SK-N-SH (cell line): ENCODE measurements around the gene DNAJC17. TPM values are rescaled to one million over a fixed set of nuclear protein-coding genes. Genes with fewer than 3 reads are reported as not detected.
A peak's percentile ranks its signal among the peaks of the same experiment; 100 is the strongest.

Source experiments
- CTCF ChIA-PET: fragments of 300-600, 350-600 bp; formaldehyde crosslinking; extraction: SDS; loops from one replicate; lab custom pipeline; 2021; lab: Yijun Ruan, JAX
- POLR2A ChIA-PET: fragments of 350-600 bp; sonication (Branson Sonifier 250); formaldehyde crosslinking; extraction: SDS; loops from one replicate; lab custom pipeline; 2020; ENCODE audit warnings: antibody characterized with exemption, inconsistent platforms; lab: Yijun Ruan, JAX
- DNase-seq: peaks from one replicate; pipeline ENCODE4 v3.0.0; 2012
- H2AFZ ChIP-seq: fragments of 200-600 bp; sonication (generic); 2 replicates; pipeline ENCODE4 v1.8.1; 2016; ENCODE audit warnings: antibody characterized with exemption, mild to moderate bottlenecking, low read depth
- H3F3A ChIP-seq: fragments of 200-600 bp; sonication (generic); replicated peaks from 2 replicates; pipeline ENCODE3; 2016; ENCODE audit warnings: antibody characterized with exemption, mild to moderate bottlenecking; ENCODE audit not compliant: insufficient read depth
- H3K27ac ChIP-seq, 2 experiments: fragments of 200-500 bp in 1 of 2; fragments of 200-600 bp in 1 of 2; sonication (Bioruptor generic) in 1 of 2; sonication (generic), shearing (Covaris generic) in 1 of 2; 2 replicates each; pipeline versions ENCODE4 v1.5.1 to v1.6.1; 2014 to 2016; ENCODE audit warnings: low read depth in 2 of 2, inconsistent platforms in 1 of 2, low read length in 1 of 2, mild to moderate bottlenecking in 1 of 2, mixed read lengths in 1 of 2
- H3K27me3 ChIP-seq: fragments of 200-600 bp; sonication (generic), shearing (Covaris generic); 2 replicates; pipeline ENCODE4 v1.6.1; 2016; ENCODE audit warnings: mixed run types; ENCODE audit not compliant: insufficient read depth
- H3K36me3 ChIP-seq, 2 experiments: fragments of 200-500 bp in 1 of 2; fragments of 200-600 bp in 1 of 2; sonication (Bioruptor generic) in 1 of 2; sonication (generic) in 1 of 2; replicated peaks in 1 of 2; 2 replicates each; pipeline versions ENCODE3 to v1.5.1; 2014 to 2016; ENCODE audit warnings: low read length in 1 of 2, mild to moderate bottlenecking in 1 of 2; ENCODE audit not compliant: insufficient read depth in 2 of 2, control insufficient read depth in 1 of 2
- H3K4me1 ChIP-seq, 2 experiments: fragments of 200-500 bp in 1 of 2; fragments of 200-600 bp in 1 of 2; sonication (Bioruptor generic) in 1 of 2; sonication (generic), shearing (Covaris generic) in 1 of 2; 2 replicates each; pipeline versions ENCODE4 v1.5.1 to v1.6.1; 2014 to 2016; ENCODE audit warnings: low read depth in 1 of 2, low read length in 1 of 2, mixed run types in 1 of 2; ENCODE audit not compliant: insufficient read depth in 2 of 2, control insufficient read depth in 1 of 2
- H3K4me2 ChIP-seq: fragments of 200-600 bp; sonication (generic), shearing (Covaris generic); 2 replicates; pipeline ENCODE4 v1.6.1; 2017; ENCODE audit warnings: mixed run types
- H3K4me3 ChIP-seq, 2 experiments: fragments of 200-500 bp in 1 of 2; fragments of 200-600 bp in 1 of 2; sonication (Bioruptor generic) in 1 of 2; sonication (generic), shearing (Covaris generic) in 1 of 2; 2 replicates each; pipeline versions ENCODE4 v1.5.1 to v1.8.1; 2014 to 2016; ENCODE audit warnings: low read depth in 2 of 2, inconsistent platforms in 1 of 2, low read length in 1 of 2, mild to moderate bottlenecking in 1 of 2, mixed read lengths in 1 of 2, moderate library complexity in 1 of 2
- H3K79me2 ChIP-seq: fragments of 200-600 bp; sonication (generic); 2 replicates; pipeline ENCODE4 v1.8.1; 2017; ENCODE audit warnings: mild to moderate bottlenecking; ENCODE audit not compliant: insufficient read depth
- H3K9ac ChIP-seq: fragments of 200-600 bp; sonication (generic); 2 replicates; pipeline ENCODE4 v1.6.1; 2017; ENCODE audit warnings: mixed run types
- H3K9me2 ChIP-seq: fragments of 200-600 bp; sonication (generic); 2 replicates; pipeline ENCODE4 v1.6.1; 2017; ENCODE audit warnings: mixed run types
- H3K9me3 ChIP-seq: fragments of 200-600 bp; sonication (generic); 2 replicates; pipeline ENCODE4 v1.6.1; 2017; ENCODE audit warnings: mixed run types, mild to moderate bottlenecking, moderate library complexity
- H4K20me1 ChIP-seq: fragments of 200-600 bp; sonication (generic); 2 replicates; pipeline ENCODE4 v1.6.1; 2017; ENCODE audit warnings: mild to moderate bottlenecking, mixed run types; ENCODE audit not compliant: insufficient read depth
- CHD2 ChIP-seq: fragments of 150-350 bp; IDR thresholded peaks from 2 replicates; pipeline ENCODE4 v1.6.1; 2018; ENCODE audit warnings: low read length; ENCODE audit not compliant: partially characterized antibody
- ELF1 ChIP-seq: IDR thresholded peaks from 2 replicates; pipeline ENCODE4 v1.4.0; 2012
- EP300 ChIP-seq, 2 experiments: IDR thresholded peaks; 2 replicates each; pipeline versions ENCODE4 v1.4.0 to v1.6.1; 2012; ENCODE audit warnings: borderline replicate concordance in 1 of 2, low read depth in 1 of 2, low read length in 1 of 2
- GABPA ChIP-seq: IDR thresholded peaks from 2 replicates; pipeline ENCODE4 v1.4.0; 2012; ENCODE audit warnings: low read depth, mild to moderate bottlenecking
- MXI1 ChIP-seq: IDR thresholded peaks from 2 replicates; pipeline ENCODE4 v1.6.1; 2012; ENCODE audit warnings: mild to moderate bottlenecking, low read depth, low read length, improper control_type of control experiment
- NFIC ChIP-seq: IDR thresholded peaks from 2 replicates; pipeline ENCODE4 v1.4.0; 2012; ENCODE audit warnings: borderline replicate concordance
- NRF1 ChIP-seq: IDR thresholded peaks from 2 replicates; pipeline ENCODE4 v1.6.1; 2012; ENCODE audit warnings: low read depth, mild to moderate bottlenecking, low read length
- PBX3 ChIP-seq: IDR thresholded peaks from 2 replicates; pipeline ENCODE4; 2012
- POLR2AphosphoS5 ChIP-seq: IDR thresholded peaks from 2 replicates; pipeline ENCODE4 v1.6.1; 2012; ENCODE audit warnings: low read depth, low read length
- TEAD4 ChIP-seq: IDR thresholded peaks from 2 replicates; pipeline ENCODE4 v1.4.0; 2012; ENCODE audit warnings: mild to moderate bottlenecking, borderline replicate concordance; ENCODE audit not compliant: insufficient read depth
- USF1 ChIP-seq: IDR thresholded peaks from 2 replicates; pipeline ENCODE4 v1.4.0; 2012; ENCODE audit warnings: low read depth, borderline replicate concordance
- YY1 ChIP-seq: IDR thresholded peaks from 2 replicates; pipeline ENCODE4 v1.4.0; 2012; ENCODE audit warnings: low read depth, mild to moderate bottlenecking
- ZBTB33 ChIP-seq: IDR thresholded peaks from 2 replicates; pipeline ENCODE4 v1.4.0; 2012; ENCODE audit warnings: low read depth, borderline replicate concordance
- WGBS: methylation state at CpG from one replicate; pipeline ENCODE4 v1.1.6; 2017; ENCODE audit warnings: low lambda C conversion rate; 5-methylcytosine and 5-hydroxymethylcytosine counted together
- polyA plus RNA-seq, 3 experiments: library from polyadenylated mRNA; depleted of rRNA; stranded (reverse); fragments of >200 nt; gene quantifications; 2 replicates each; pipeline ENCODE4 v1.2.3, GENCODE V29; 2012
- TF ChIP-seq, protein P1 (sequence below): IDR thresholded peaks from 2 replicates; pipeline ENCODE4 v1.6.1; 2012; ENCODE audit warnings: mild to moderate bottlenecking, low read depth, low read length, moderate library complexity

The DNAJC17 gene
- 53.1 and 61.6 TPM in 2 replicates for polyA plus RNA-seq (2012; rRNA removed)
- polyA plus RNA-seq (2012; cell fraction: cytosol; rRNA removed): 48.6 and 49.2 TPM in 2 replicates
- polyA plus RNA-seq (2012; cell fraction: nucleus; rRNA removed): 96.1 and 113 TPM in 2 replicates

- peak within 1 kb of the TSS; percentile 99 for H2AFZ ChIP-seq
- 0% methylated on average over 30 of the region's 64 CpGs for WGBS
- H3K9me2 ChIP-seq: no peaks in the 10 kb centered on the region
- POLR2A ChIA-PET: interaction anchor here (0.6 to 1.1 kb wide), 3 partner anchors 25 to 484 kb away, joined by 3 read pairs; partner anchors contain the start of gene VPS18
- no peaks in the 10 kb centered on the region for H3K27me3 ChIP-seq
- H3K4me3 ChIP-seq: peak within 1 kb of the TSS; percentile 94 to 98
- H3K4me2 ChIP-seq: peak within 1 kb of the TSS; percentile 96
- peak; percentile 92 for DNase-seq
- TF ChIP-seq YY1 (peak; percentile 84), USF1 (no peak), POLR2AphosphoS5 (peak; percentile 63; the same call in 1 of the 2 replicates), NFIC (no peak), CHD2 (peak; percentile 87), GABPA (peak; percentile 42; the same call in 1 of the 2 replicates), ELF1 (peak; percentile 85), EP300 (IDR thresholded peaks at IDR 0.05; ENCODE audit: borderline replicate concordance in 1 of 2, low read depth in 1 of 2, low read length in 1 of 2) (no peak), TEAD4 (no peak), ZBTB33 (peak; percentile 72; the same call in 1 of the 2 replicates), NRF1 (peak; percentile 77), PBX3 (no peak; the same call in 1 of the 2 replicates), MXI1 (peak; percentile 55; the same call in 1 of the 2 replicates)
- TF ChIP-seq, protein P1, sequence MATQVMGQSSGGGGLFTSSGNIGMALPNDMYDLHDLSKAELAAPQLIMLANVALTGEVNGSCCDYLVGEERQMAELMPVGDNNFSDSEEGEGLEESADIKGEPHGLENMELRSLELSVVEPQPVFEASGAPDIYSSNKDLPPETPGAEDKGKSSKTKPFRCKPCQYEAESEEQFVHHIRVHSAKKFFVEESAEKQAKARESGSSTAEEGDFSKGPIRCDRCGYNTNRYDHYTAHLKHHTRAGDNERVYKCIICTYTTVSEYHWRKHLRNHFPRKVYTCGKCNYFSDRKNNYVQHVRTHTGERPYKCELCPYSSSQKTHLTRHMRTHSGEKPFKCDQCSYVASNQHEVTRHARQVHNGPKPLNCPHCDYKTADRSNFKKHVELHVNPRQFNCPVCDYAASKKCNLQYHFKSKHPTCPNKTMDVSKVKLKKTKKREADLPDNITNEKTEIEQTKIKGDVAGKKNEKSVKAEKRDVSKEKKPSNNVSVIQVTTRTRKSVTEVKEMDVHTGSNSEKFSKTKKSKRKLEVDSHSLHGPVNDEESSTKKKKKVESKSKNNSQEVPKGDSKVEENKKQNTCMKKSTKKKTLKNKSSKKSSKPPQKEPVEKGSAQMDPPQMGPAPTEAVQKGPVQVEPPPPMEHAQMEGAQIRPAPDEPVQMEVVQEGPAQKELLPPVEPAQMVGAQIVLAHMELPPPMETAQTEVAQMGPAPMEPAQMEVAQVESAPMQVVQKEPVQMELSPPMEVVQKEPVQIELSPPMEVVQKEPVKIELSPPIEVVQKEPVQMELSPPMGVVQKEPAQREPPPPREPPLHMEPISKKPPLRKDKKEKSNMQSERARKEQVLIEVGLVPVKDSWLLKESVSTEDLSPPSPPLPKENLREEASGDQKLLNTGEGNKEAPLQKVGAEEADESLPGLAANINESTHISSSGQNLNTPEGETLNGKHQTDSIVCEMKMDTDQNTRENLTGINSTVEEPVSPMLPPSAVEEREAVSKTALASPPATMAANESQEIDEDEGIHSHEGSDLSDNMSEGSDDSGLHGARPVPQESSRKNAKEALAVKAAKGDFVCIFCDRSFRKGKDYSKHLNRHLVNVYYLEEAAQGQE: no peak
- H3K4me1 ChIP-seq: peaks cover 4 to 15% of the 10 kb centered on the region in 2 experiments; a peak in 1 of 4 replicates
- H4K20me1 ChIP-seq: no peaks in the 10 kb centered on the region
- H3F3A ChIP-seq: no peaks in the 10 kb centered on the region
- peaks cover 18 to 23% of the 10 kb centered on the region in 2 experiments for H3K36me3 ChIP-seq
- CTCF ChIA-PET: interaction anchor here (0.5 to 2.9 kb wide), 6 partner anchors 25 to 128 kb away, joined by 3 to 11 read pairs (median 4); no protein-coding TSS in a partner anchor
- H3K9me3 ChIP-seq: no peaks in the 10 kb centered on the region
- H3K27ac ChIP-seq: peak within 1 kb of the TSS; percentile 75 to 95
- peak within 1 kb of the TSS; percentile 82 for H3K9ac ChIP-seq
- peaks cover 63% of the 10 kb centered on the region for H3K79me2 ChIP-seq
These were observed at the start of gene DNAJC17, which contains the start of gene ZFYVE19 for GRCh38 chr15:40807028-40807887. Gene DNAJC17 (minus strand): TSS chr15:40807473. CDS start chr15:40807446, 27 bp downstream. Gene ZFYVE19 (plus strand): TSS chr15:40807089. CDS start chr15:40807590, 501 bp downstream.
